Amniotic epithelial cell (primary cell): ENCODE results near the gene LPAR6.
"Not testable (repeated sequence)": the region's sequence is repeated elsewhere in the genome, so short reads cannot be mapped to it uniquely, and the experiment has no call there.

ENCODE experiments used
- DNase-seq: peaks from one replicate; pipeline ENCODE4 v3.0.0-alpha.2; 2010; ENCODE audit warnings: low read depth

Gene LPAR6

DNA sequence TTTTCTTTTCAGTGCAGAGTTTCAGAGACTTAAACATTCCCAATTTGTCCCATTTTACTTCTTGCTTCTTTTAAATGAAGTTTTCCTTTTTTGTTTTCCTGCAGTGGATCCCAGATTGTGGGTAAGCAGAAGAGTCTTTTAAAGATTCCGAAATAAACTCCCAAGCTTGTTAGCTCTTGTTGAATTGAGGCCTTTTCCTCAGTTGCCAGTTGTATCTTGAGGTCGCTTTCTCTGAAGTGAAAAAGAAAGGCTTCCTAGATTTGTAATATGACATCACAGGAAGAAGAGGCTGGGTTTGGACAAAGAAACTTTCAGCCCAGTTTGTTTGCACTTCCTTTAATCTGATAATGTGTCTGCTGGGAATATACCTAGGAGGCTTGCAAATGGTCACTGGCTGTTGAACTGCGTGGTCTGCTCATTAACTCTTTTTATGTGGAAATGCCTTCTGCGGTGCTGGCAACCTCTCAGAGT, at the start of gene LPAR6:
LPAR6 (minus strand) TSS at position 233 of the 471 bp plus-strand sequence. CDS start 690 bp downstream, outside the sequence.
- DNase-seq: peak; percentile 79

DNA sequence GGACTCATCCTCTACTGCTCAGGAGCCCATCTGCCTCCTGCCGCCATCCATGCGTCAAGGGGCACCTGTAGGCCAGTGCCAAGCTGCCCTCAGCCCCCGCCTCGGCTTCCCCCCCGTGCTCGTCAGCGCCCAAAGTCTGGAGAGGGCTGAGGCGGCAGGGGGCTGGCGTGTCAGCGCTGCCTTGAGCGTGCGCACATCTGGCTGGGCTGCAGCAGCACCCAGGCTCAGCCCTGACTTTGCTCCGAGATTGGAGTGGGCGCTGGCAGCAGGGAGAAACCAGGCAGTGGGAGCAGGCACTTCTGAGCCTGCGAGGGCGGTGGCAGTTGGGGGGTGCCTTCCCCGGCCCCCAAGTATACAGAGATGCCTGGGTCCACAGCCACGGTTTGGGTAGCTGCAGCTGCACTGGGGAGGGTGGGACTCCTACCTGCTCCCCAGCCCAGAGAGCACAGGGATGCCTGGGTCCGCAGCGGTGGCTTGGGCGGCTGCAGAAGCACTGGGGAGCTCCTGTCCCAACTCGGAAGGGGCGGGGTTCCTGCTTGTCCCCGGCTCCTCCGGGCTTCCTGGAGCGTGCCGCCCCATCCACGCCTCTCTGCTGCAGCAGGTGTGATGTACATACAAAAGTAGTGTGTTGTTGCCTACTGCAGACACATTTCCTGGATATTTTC, 44.8 kb upstream of the LPAR6 start:
- no peak for DNase-seq

DNA sequence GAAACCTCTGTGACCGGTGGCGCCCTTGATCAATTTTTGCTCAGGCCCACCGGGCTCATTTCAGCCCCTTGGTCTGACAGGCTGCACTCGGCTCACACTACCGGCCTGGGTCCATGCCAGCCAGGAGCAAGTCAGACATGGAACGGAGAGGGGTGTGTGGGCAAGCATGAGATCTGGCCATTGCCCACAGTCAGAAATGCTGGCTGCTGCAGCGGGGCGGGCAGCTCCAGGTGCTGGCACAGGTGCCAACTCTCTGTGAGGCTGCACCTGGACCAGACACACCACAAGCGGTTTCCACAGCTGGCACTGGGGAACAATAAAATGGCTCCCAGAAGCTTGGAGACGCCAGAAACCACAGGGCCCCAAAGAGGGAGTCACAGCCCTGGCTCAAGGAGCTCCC, 43.6 kb upstream of the LPAR6 start:
- DNase-seq: no peak

GRCh38 chr13:48451196-48451595, 38.3 kb upstream of the LPAR6 start:
- peak; percentile 37 for DNase-seq

GRCh38 chr13:48449656-48450055, 36.7 kb upstream of the LPAR6 start:
- no peak for DNase-seq

DNA sequence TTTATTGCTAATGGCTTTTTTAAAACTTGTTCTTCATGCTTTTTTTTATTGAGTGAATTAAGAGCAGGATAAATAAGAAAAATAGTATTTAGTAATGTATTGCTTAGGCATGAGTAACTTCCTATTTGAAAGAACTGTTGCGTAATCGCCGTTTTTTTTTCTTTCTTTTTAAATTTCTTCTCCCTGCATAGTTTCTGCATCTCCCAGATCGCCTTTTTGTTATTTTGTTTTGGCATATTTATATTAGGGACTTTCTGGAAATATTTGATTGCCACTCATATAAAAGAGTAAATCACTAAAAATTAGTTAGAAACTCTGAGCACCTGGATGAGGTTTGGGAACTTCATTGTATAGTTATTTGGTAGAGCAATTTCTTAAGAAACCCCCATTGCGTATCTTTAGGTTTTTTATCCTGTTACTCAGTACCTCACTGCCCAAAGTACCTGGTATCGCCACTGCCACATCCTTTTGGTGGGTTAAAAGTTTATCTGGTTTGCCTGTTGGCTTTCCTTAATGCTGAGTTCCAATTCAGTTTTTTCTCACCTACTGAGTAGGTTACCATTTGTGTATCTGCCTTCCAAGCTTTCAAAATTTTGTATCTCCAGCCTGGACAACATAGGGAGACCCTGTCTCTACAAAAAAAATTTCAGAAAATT, 36.2 kb upstream of the LPAR6 start:
- peak; percentile 71 for DNase-seq

- DNase-seq: no peak
These were observed 35.5 kb upstream of the LPAR6 start for GRCh38 chr13:48448285-48448958.

GRCh38 chr13:48446464-48446863, 33.6 kb upstream of the LPAR6 start:
- DNase-seq: peak; percentile 59

DNA sequence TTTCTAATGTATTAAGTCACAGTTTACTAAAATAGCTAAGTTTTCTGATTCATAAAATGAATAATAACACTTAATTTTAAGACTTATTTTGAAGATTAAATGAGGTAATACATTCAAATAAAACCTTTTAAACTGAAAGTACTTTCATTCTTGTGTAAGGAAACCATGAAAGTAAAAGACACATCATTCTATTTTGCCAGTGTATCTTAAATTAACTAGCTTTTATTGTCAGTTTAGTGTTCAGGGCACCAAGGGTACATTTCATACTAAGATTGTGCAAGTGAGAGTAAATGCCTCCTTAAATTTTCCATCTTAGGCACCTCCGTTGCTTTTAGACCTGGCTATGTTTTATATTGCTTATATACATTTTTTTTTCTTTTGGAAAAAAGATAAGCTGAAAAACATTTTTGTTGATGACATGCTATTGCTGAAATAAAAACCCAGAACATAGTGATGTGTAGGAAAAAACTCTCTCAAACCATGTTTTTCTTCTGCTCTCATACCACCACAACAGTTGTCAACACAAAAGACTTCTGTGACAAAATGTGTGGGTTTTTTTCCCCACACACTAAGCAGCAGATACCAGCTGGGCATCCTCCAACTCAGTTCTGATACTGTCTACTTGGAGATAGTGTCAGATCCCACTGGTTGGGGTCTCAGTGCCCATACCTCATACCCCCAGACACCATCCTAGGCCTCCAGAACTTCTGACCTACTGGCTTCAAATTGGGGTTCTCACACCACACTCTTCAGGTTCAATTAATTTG, 30.7 kb upstream of the LPAR6 start:
- DNase-seq: no peak

DNA sequence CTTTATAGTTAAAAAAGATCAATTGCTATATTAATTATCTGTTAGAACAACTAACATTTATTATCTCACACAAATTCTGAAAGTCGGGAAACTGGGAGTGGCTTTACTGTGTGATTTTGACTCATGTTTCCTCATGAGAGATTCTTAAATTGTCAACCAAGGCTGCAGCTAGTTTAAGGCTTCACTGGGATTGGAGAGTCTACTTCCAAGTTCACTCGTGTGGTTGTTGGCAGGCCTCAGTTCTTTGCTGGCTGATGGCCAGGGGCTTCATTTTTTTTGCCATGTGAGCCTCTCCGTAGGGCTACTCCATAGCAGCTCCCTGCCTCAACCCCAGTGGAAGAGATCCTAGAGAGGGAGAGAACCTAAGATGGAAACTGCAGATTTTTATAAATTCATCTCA, 24.5 kb upstream of the LPAR6 start:
- DNase-seq: no peak

- no peak for DNase-seq
These were observed 23.9 kb upstream of the LPAR6 start for GRCh38 chr13:48436661-48437288.

GRCh38 chr13:48434200-48434599, 21.3 kb upstream of the LPAR6 start:
- DNase-seq: no peak

DNA sequence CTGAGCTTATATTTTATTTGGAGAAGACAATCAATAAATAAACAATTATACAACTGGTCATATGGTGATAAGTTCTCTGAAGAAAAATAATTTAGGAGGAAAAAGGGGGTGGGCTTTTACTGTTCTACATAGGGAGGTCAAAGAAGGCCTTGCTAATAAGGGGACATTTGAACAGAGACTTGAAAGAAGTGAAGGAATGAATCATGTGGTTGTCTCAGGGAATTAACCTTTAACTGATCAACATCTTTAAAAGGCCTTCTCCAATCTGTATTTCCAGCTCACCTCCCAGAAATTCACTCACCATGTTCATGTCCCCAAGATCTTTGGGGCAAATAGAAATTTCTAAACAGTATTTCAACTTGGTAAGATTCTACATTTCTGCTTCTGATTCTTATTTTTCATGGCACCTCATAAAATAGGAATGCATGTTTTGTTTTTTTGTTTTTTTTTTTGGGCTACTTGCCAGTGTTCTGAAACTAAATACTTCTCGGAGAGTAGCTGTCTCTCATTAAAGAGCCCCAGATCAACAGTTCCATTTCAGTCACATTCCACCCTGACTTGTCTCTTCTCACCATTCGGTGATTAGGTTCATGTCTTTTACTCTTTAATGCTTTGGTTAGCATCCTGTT, 19.2 kb upstream of the LPAR6 start:
- peak; percentile 17 for DNase-seq

DNA sequence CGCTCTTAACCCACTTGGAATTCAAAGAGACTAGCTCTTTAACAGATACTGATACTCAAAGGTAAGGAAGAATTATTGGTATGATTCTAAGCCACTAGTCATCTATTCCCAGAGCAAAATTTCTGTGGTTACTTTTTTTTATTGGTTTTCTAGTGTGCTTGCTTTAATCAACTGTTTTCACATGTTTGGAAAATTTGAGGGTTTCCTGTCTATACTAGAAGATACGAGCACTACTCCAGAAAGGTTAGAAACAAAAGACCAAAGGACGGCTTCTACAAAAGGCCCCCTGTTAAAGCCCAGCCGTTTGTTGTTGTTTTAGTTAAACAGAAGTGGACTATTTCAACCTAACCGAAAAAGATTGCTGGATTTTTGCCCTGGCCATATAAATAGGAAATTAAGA, 18.5 kb upstream of the LPAR6 start:
- DNase-seq: no peak

DNA sequence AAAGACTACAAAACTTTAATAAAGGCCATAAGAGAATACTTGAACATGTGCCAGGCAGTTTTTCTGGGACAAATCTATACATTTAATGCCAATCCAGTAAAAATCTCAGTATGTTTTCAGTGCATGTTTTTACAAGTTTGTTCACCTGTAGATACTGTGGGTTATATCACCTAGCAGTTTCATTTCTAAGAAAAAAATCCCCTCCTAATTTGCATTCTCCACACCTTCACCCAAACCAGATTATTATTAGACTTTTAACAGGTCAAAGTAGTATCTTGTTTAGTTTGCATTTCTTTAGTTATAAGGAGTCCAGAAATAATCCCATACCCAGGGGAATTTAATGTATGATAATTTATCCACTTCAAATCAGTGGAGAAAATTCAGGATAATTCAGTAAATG, 17.0 kb upstream of the LPAR6 start:
- no peak for DNase-seq

- DNase-seq: no peak
These were observed 16.1 kb upstream of the LPAR6 start for GRCh38 chr13:48429036-48429435.

- DNase-seq: not testable (repeated sequence)
These were observed 13.9 kb upstream of the LPAR6 start for GRCh38 chr13:48426755-48427298.

DNA sequence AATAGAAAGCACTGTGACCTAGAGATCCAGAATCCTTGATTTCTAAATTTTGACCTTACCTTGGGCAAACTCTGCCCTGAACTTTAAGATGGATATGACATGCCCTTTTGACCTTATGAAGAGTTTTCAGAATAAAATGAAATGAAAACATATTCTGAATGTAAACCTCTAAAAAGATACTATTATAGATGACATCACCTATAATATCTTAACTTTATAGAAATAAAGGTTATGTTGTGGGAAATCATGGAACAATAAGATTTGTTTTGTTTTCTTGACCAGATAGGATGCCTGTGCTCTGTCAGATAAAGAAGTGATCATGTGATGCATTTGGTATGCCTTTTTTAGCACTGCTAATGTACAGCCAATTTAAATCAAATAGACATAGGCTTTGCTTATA, 13.1 kb upstream of the LPAR6 start:
- no peak for DNase-seq

- DNase-seq: no peak
These were observed 11.3 kb upstream of the LPAR6 start for GRCh38 chr13:48424212-48424611.

DNA sequence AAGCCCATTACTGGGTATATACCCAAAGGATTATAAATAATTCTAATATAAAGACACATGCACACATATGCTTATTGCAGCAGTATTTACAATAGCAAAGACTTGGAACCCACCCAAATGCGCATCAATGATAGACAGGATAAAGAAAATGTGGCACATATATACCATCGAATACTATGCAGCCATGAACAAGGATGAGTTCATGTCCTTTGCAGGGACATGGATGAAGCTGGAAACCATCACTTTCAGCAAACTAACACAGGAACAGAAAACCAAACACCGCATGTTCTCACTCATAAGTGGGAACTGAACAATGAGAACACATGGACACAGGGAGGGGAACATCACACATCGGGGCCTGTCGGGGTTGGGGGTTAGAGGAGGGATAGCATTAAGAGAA, 9.1 kb upstream of the LPAR6 start:
- DNase-seq: not testable (repeated sequence)

DNA sequence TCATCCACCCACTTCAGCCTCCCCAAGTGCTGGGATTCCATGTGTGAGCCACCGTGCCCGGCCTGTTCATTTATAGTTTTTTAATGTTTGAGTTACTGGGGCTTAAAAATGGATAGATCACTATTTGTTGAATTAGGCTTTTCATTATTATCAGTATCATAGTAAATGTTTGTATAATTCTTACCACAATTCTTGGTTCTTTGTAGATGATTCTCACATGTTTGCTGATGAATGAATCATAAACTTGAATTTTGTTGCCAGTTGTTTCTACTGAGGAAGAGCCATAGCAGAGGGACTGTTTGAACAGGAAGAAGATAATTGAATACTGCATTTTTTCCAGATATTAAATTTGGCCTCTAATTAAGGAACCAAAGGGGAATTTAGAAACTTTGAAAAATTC, 2.6 kb upstream of the LPAR6 start:
- DNase-seq: no peak
